GM19025 (cell line): ENCODE results near the gene PKM.
"Not testable (repeated sequence)": the region's sequence is repeated elsewhere in the genome, so short reads cannot be mapped to it uniquely, and the experiment has no call there.

Source experiments
- ATAC-seq: cut with Tn5 transposase; IDR thresholded peaks from one replicate; pipeline ENCODE4 v1.9.1; 2021; ENCODE audit warnings: mild to moderate bottlenecking, low read depth, moderate library complexity; ENCODE audit not compliant: unreplicated experiment

PKM gene

GRCh38 chr15:72179950-72180581 is 50.9 kb downstream of the PKM start:
- ATAC-seq: no peak

DNA sequence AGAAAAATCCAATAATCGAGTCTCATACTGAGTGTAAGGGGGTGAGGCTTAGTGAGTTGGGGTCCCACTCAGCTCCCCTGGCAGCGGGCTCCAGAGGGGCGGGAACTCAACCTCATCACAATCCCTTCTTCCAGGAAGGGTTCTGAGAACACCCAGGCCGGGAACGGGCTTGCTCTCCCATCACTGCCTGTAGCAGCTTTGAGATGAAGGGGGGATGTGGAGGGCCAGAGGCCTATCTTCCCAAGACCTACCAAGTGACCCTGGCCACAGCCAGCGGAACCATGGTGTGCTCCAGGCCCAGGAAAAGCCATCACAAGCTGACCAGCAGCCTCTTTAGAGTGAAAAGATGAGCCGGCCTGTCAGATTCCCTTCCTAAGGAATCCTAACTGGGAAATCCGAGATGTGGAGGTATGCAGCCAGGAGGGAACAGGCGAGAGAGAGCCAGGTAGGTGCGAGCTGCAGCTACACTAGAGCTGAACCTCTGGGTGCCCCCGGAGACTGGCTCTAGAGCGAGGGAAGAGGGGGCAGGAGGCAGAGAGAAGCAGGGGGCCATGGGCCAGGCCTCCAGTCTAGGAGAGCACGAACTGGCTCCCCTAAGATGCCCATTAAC is 51.9 kb downstream of the PKM start:
- ATAC-seq: no peak

GRCh38 chr15:72176743-72177142 is 54.2 kb downstream of the PKM start:
- no peak for ATAC-seq

- no peak for ATAC-seq
Measured at GRCh38 chr15:72176159-72176558, 54.8 kb downstream of the PKM start.

DNA sequence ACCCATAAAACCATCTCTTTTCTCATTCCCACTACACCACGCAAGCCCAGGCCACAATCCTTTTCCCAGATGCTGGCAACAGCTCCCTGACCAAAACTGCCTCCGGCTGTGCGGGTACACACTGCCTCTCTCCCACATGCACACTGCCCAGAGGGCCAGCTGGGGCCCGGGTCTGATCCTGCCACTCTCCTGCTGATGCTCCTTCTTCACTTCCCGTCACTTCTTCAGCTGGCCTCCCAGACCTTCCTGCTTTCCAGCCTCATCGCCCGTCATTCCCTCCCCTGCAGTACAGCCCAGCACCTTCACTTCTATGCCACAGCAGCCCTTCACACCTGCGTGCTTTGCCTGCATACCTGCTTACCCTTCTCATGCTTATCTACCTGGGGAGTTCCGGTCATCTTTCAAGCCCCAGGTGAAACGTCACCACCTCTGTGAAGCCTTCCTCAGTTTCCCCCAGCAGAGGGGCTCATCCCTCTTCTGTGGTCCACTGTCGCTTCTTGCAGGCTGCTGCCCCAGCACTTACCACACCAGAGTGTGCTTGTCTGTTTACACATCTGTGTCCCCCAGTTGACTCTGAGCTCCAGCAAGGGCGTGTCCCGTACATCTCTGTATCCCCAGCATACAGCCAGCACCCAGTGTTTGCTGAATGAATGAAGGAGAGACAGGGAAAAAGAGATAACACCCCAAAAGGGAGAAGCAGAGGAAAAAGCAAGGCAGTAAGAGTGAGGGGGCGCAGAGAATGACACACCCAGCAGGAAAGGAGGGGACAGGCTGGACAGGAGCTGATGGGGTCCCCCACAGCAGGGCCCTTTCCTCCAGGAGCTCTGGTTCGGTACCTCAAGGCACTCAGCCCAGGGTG is 55.6 kb downstream of the PKM start:
- ATAC-seq: no peak

DNA sequence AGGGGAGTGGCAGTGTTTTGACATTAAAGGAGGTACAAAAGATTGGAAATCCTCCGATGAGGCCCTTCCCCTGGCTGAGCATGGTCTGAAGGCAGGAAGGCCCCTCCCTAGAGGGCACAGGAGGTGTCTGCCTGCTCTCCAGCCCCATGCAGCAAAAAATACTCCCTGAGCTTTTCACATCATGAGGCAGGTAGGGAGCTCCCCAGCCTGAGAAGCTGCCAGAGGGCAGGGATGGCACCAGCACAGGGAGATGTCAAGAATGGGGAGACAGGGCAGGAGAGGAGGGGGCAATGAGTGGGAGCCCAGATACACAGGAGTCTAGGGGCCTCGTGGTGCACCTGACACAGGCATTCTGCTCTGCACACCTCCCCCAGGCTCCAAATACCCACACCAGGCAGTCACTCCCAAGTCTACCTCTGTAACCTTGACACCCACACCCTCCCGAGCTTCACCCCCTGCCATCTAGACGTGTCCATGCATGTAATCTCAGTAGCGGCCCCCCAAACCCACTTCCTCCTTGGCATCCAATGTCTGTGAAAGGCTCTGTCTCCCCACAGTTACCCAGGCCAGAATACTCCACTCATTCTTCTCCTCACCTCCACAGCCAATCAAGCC is 56.3 kb downstream of the PKM start:
- no peak for ATAC-seq

DNA sequence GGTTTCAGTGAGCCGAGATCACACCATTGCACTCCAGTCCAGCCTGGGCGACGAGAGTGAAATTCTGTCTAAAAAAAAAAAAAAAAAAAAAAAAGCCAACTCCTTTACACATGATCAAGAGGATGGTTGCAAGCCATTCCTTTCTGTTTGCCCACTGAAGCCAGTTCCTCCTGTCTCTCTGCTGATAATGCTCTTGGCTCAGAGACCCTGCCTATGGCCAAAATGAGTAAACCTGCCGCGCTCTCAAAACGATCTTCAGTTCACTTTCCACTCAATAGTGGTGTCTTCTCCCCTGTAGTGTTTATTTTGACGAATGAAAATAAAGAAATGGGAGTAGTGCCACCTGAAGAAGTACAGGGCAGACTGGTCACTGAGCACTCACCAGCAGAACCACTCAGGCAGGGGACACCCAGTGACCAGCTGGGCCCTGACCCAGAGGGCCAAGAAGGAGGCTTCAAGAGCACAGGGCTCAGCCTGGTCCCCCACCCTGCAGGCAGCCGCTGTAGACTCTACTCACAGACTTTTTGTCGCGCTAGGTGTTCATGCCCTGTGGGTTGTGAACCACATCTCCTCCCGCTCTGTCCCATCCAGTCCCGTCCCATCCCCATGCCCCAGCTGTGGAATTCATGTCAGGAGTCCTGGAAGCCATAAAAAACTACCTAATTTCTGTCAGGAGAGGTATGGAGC is 57.0 kb downstream of the PKM start:
- no peak for ATAC-seq

DNA sequence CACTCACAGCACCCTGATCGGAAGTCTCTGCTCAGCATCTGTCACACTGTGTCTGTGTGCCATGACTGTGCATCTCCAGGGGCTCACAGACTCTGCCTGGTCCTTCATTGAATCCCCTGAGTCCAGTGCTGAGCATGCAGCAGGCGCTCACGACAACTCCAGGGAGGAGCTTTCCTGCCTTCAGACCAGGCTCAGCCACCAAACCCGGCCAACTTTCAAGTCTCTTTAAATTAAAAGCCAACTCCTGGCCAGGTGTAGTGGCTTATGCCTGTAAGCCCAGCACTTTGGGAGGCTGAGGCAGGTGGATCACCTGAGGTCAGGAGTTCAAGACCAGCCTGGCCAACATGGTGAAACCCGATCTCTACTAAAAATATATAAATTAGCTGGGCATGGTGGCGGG is 57.6 kb downstream of the PKM start:
- no peak for ATAC-seq

GRCh38 chr15:72172796-72173195 is 58.2 kb downstream of the PKM start:
- no peak for ATAC-seq

DNA sequence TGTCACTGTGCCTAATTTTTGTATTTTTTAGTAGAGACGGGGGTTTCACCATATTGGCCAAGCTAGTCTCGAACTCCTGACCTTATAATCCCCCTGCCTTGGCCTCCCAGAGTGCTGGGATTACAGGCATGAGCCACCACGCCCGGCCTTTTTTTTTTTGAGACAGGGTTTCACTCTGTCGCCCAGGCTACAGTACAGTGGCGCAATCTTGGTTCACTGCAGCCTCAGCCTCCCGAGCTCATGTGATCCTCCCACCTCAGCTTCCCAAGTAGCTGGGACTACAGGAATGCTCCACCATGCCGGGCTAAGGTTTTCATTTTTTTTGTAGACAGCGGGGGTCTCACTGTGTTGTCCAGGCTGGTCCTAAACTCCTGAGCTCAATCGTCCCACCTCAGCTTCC is 59.0 kb downstream of the PKM start:
- not testable (repeated sequence) for ATAC-seq

GRCh38 chr15:72170691-72171090 is 60.3 kb downstream of the PKM start:
- no peak for ATAC-seq

DNA sequence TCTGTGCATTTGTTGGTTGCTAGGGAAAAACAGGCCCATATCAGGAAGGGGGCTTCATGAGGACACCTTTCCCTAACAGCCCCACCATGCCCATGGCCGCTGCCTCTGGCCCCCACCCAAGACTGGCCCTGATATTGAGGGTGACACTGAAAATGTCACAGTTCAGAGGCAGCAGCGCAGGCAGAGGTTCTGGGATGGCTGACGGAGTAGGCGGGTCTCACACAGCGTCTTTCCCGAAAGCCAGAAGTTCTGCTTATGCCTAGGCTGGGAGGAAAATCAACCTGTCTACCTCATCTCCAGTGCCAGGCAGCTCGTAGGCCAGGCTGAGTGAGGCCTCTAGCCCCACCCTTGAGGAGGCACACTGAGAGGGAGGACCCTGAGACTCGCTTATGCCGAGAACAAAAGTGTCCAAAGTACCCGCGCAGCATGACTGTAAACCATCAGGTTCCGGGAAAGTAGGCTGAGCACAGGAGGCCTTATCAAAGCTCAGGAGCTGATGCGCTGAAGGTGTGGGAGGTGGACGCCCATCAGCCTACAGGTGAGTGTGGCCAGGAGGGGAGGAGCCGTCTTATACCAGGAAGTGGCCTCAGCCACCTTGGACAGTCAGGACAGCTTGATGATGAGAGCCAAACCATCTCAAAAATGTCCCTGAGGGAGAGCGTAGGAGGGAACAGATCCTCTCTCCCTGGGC is 60.9 kb downstream of the PKM start:
- ATAC-seq: no peak

GRCh38 chr15:72169236-72169920 is 61.6 kb downstream of the PKM start:
- no peak for ATAC-seq

- ATAC-seq: no peak
Measured at GRCh38 chr15:72168808-72169190, 62.2 kb downstream of the PKM start.

- no peak for ATAC-seq
Measured at GRCh38 chr15:72168131-72168807, 62.7 kb downstream of the PKM start.

GRCh38 chr15:72167445-72167844 is 63.5 kb downstream of the PKM start:
- no peak for ATAC-seq

DNA sequence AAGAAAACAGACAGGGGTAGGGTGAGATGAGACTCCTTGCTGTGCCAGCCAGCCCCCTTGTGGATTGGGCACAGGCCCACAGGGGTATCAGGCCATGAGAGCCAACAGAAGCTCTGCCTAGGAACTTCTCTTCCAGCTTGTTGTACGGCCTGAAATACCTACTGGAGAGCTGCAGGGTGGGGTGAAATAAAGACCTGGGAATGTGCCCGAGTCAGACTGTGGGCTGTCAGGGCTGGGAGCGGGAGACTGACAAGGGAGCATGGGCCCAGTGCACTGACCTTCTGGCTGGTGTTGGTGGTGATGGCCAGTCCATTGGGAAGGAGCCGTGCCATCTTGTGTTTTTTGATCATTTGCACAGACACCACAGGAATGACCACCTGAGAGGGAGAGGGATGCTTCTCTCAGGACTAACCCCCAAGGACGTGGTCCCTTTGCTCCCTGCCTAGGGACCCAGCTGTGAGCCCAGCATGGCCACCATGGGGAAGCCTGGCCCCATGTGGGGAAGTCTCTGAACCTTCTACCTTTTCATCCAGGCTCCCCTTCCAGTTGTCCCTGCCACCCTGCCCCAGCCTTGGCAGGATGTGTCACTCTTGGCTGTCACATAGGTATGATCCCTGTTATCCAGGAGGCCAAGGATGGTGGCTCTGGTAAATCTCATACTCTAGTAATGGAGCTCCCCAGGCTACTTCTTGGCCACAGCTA is 64.1 kb downstream of the PKM start:
- ATAC-seq: no peak

DNA sequence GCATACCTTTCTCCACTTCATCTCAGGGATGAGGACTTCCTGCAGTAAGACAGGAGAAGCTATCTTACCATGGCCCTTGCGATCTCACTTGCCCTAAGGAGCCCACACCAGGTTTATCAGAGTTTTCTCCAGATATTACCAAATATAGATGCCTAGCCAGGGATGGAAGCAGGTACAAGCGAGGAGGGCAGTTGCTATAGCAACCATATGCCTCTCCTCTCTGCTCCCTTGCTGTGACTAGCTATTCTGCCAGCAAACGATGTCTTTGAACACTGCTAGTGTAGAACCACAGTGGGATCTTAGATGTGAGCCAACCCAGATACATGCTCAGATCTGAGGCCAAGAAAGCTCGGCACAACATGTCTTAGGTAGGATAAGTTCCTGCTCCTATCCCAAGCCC is 67.3 kb downstream of the PKM start:
- no peak for ATAC-seq
